OCI-LY1 (cell line): Measurements from ENCODE around the gene SLC5A2.
"Not testable (repeated sequence)": the region's sequence is repeated elsewhere in the genome, so short reads cannot be mapped to it uniquely, and the experiment has no call there.

Experiments used
- EZH2 ChIP-seq: fragments of 200-600 bp; sonication (generic), shearing (Covaris generic); IDR thresholded peaks from 2 replicates; pipeline ENCODE4 v1.8.0; 2017; ENCODE audit warnings: borderline replicate concordance, mixed run types, mild to moderate bottlenecking, antibody characterized with exemption, low read length, moderate library complexity, mixed read lengths
- TF ChIP-seq, protein P1 (sequence below): fragments of 200-600 bp; sonication (generic), shearing (Covaris generic); IDR thresholded peaks from 2 replicates; pipeline ENCODE4 v1.5.1; 2017; ENCODE audit warnings: mild to moderate bottlenecking, antibody characterized with exemption, low read length, moderate library complexity, mixed read lengths

DNA sequence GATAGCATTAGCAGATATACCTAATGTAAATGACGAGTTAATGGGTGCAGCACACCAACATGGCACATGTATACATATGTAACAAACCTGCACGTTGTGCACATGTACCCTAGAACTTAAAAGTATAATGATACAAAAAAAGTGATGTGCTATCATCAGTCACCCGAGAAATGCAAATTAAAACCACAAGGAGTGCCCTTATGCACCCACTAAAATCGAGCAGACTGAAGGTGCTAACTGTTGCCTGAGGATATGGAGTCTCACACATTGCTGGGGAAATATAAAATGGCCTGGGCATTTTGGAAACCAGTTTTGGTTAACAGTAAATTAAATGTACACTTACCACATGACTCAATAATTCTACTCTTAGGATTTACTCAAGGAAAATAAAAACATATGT lies 43.9 kb upstream of the SLC5A2 start:
- TF ChIP-seq, protein P1, sequence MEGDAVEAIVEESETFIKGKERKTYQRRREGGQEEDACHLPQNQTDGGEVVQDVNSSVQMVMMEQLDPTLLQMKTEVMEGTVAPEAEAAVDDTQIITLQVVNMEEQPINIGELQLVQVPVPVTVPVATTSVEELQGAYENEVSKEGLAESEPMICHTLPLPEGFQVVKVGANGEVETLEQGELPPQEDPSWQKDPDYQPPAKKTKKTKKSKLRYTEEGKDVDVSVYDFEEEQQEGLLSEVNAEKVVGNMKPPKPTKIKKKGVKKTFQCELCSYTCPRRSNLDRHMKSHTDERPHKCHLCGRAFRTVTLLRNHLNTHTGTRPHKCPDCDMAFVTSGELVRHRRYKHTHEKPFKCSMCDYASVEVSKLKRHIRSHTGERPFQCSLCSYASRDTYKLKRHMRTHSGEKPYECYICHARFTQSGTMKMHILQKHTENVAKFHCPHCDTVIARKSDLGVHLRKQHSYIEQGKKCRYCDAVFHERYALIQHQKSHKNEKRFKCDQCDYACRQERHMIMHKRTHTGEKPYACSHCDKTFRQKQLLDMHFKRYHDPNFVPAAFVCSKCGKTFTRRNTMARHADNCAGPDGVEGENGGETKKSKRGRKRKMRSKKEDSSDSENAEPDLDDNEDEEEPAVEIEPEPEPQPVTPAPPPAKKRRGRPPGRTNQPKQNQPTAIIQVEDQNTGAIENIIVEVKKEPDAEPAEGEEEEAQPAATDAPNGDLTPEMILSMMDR: not testable (repeated sequence)
- TF ChIP-seq EZH2: not testable (repeated sequence)
